Loucy (cell line): ENCODE measurements around the gene SGIP1.

ENCODE experiments used
- H2AFZ ChIP-seq: fragments of 200-600 bp; sonication (generic); 2 replicates; pipeline ENCODE4 v1.6.0; 2016; ENCODE audit warnings: antibody characterized with exemption, mild to moderate bottlenecking, low read length, moderate library complexity
- H3F3A ChIP-seq: fragments of 200-600 bp; 2 replicates; pipeline ENCODE4 v1.6.0; 2016; ENCODE audit warnings: antibody characterized with exemption, low read depth, mild to moderate bottlenecking
- H3K27me3 ChIP-seq: fragments of 200-600 bp; sonication (generic); 2 replicates; pipeline ENCODE4 v1.6.1; 2014; ENCODE audit warnings: low read length, mild to moderate bottlenecking; ENCODE audit not compliant: insufficient read depth, poor library complexity, severe bottlenecking
- H3K36me3 ChIP-seq: fragments of 200-600 bp; sonication (generic); 2 replicates; pipeline ENCODE4 v1.6.1; 2016; ENCODE audit warnings: low read length; ENCODE audit not compliant: insufficient read depth
- H3K4me1 ChIP-seq: fragments of 200-600 bp; sonication (generic); 2 replicates; pipeline ENCODE4 v1.5.1; 2014; ENCODE audit warnings: low read length, mild to moderate bottlenecking; ENCODE audit not compliant: insufficient read depth, poor library complexity, severe bottlenecking
- H3K4me2 ChIP-seq: fragments of 200-600 bp; sonication (generic); 2 replicates; pipeline ENCODE4 v1.6.0; 2014; ENCODE audit warnings: antibody characterized with exemption, low read length, low read depth, mild to moderate bottlenecking; ENCODE audit not compliant: poor library complexity, severe bottlenecking
- H3K4me3 ChIP-seq: fragments of 200-600 bp; sonication (generic); 2 replicates; pipeline ENCODE4 v1.5.1; 2014; ENCODE audit warnings: low read length, mild to moderate bottlenecking, mixed read lengths; ENCODE audit not compliant: poor library complexity, severe bottlenecking
- H3K79me2 ChIP-seq: fragments of 200-600 bp; sonication (generic); 2 replicates; pipeline ENCODE4 v1.6.1; 2014; ENCODE audit warnings: low read length; ENCODE audit not compliant: insufficient read depth
- H3K9ac ChIP-seq: fragments of 200-600 bp; sonication (generic); 2 replicates; pipeline ENCODE4 v1.6.0; 2014; ENCODE audit warnings: mild to moderate bottlenecking, low read depth, low read length, moderate library complexity; ENCODE audit not compliant: poor library complexity, severe bottlenecking
- H3K9me2 ChIP-seq: fragments of 200-600 bp; sonication (generic); replicated peaks from 2 replicates; pipeline ENCODE4 v1.6.1; 2016; ENCODE audit warnings: low read depth, low read length, mixed read lengths
- H3K9me3 ChIP-seq: fragments of 200-600 bp; sonication (generic); 2 replicates; pipeline ENCODE4 v1.6.1; 2014; ENCODE audit warnings: mild to moderate bottlenecking, antibody characterized with exemption, low read length, low read depth; ENCODE audit not compliant: insufficient read depth
- H4K20me1 ChIP-seq: fragments of 200-600 bp; sonication (generic); 2 replicates; pipeline ENCODE4 v1.6.0; 2014; ENCODE audit warnings: antibody characterized with exemption, low read length, mild to moderate bottlenecking; ENCODE audit not compliant: insufficient read depth, poor library complexity, severe bottlenecking
- EZH2phosphoT487 ChIP-seq: fragments of 200-600 bp; IDR thresholded peaks from 2 replicates; pipeline ENCODE4 v1.6.1; 2018; ENCODE audit warnings: antibody characterized with exemption, mild to moderate bottlenecking, moderate library complexity, borderline replicate concordance
- TF ChIP-seq, protein P1 (sequence below): fragments of 200-600 bp; sonication (generic); conservative IDR thresholded peaks from 2 replicates; pipeline ENCODE4 v1.5.1; 2014; ENCODE audit warnings: mild to moderate bottlenecking, antibody characterized with exemption, low read length

The SGIP1 gene

DNA sequence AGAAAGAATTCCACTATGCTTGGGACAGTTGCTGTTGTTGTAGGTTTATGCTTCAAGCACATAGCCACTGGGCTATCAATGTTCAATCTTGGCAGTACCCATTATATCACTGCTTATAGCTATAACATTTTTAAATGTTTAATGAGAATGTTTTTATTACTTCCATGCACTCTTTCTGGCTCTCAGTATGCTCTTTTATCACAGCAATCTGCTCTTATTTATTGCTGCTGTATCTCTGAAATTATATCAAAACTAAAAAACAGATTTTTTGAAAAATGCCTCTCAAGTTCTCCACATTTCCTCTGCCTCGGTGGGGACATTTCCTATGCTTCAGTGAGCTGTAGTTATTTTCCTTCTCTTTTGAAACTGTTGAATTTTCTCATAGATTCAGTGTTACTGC is 5.4 kb upstream of the SGIP1 start:
- Histone ChIP-seq H4K20me1 (no peaks in the 10 kb centered on the region), H3K4me3 (no peak overlapping the region), H2AFZ (no peak overlapping the region), H3K4me1 (no peaks in the 10 kb centered on the region), H3K79me2 (no peaks in the 10 kb centered on the region), H3F3A (no peaks in the 10 kb centered on the region), H3K9ac (no peak overlapping the region), H3K36me3 (no peaks in the 10 kb centered on the region), H3K4me2 (no peak overlapping the region), H3K9me3 (no peaks in the 10 kb centered on the region), H3K9me2 (no peaks in the 10 kb centered on the region), H3K27me3 (no peaks in the 10 kb centered on the region)
- TF ChIP-seq, protein P1, sequence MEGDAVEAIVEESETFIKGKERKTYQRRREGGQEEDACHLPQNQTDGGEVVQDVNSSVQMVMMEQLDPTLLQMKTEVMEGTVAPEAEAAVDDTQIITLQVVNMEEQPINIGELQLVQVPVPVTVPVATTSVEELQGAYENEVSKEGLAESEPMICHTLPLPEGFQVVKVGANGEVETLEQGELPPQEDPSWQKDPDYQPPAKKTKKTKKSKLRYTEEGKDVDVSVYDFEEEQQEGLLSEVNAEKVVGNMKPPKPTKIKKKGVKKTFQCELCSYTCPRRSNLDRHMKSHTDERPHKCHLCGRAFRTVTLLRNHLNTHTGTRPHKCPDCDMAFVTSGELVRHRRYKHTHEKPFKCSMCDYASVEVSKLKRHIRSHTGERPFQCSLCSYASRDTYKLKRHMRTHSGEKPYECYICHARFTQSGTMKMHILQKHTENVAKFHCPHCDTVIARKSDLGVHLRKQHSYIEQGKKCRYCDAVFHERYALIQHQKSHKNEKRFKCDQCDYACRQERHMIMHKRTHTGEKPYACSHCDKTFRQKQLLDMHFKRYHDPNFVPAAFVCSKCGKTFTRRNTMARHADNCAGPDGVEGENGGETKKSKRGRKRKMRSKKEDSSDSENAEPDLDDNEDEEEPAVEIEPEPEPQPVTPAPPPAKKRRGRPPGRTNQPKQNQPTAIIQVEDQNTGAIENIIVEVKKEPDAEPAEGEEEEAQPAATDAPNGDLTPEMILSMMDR = no peak
- no peak for TF ChIP-seq EZH2phosphoT487

DNA sequence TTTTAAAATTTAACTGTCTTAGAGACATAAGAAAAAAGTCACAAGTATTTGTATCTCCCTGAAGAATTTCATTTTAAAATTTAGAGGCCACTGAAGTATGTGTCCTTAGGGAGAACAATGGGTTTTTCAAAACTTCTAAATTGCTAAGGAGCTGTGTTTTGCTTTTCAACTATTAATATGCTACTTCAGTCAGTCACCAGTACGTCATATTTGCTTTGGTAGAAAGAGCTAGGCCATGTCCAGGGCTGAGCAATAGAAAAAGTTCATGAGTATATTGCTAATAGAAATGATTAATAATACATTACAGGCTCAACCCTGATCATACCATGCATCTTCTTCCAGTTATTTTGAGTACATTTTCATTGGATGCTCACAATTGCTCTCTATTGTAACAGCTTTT is 1.7 kb upstream of the SGIP1 start:
- Histone ChIP-seq H3K4me2 (no peak overlapping the region), H3K9ac (no peak overlapping the region), H3K4me3 (no peak overlapping the region), H3K9me3 (no peaks in the 10 kb centered on the region), H3K79me2 (no peaks in the 10 kb centered on the region), H3K36me3 (no peaks in the 10 kb centered on the region), H2AFZ (no peak overlapping the region), H4K20me1 (no peaks in the 10 kb centered on the region), H3F3A (no peaks in the 10 kb centered on the region), H3K9me2 (no peaks in the 10 kb centered on the region), H3K4me1 (no peaks in the 10 kb centered on the region), H3K27me3 (no peaks in the 10 kb centered on the region)
- TF ChIP-seq EZH2phosphoT487 = no peak
- TF ChIP-seq, protein P1 = no peak

DNA sequence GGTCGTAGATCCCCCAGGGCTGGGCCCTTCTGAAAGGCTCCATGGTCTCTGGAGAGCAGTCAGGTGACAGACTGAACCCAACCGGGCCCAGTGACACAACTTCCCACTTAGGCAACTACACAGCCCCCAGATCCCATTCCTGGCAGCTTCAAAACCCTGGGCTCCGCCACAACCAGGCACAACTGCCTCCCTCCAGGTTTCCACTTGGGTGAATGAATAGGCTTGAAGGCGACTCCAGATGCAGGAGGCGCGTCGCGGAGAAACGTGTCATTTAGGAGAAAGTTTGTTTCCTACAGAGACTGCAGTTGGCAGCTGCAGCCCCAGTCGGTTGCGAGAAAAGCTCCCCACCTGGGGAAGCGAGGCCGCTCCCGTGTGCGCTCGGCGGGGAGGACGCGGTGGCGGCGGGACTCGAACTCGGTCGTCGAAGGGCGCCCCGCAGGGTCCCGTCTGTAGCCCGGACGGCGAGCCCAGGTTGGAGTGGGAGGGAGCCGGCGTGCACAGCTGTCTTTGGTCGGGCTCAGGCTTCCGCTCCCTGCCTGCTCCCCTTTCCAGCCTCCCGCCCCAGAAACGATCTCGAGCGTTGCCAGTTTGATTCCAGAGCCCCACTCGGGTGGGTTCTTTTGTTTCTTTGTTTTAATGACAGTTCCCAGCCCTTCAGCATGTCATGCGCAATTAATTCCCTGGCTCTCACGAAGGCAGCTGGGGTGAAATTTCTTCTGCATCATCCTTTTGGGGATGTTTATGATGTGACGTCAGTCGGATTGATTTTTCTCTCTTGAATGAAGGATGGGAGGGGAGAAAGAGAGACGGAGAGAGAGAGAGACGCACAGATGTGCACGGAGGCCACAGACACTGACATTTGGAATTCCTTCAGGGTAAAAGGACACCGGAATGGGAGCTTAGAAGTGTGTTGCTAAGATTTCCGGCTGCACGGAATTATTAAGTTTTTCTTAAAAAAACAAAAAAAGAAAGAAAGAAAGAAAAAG is 862 bp upstream of the SGIP1 start:
- no peaks in the 10 kb centered on the region for H3K4me1 ChIP-seq
- H3F3A ChIP-seq = no peaks in the 10 kb centered on the region
- H3K9me2 ChIP-seq = no peaks in the 10 kb centered on the region
- no peak overlapping the region for H2AFZ ChIP-seq
- H3K4me2 ChIP-seq = no peak overlapping the region
- H3K27me3 ChIP-seq = no peaks in the 10 kb centered on the region
- H4K20me1 ChIP-seq = no peaks in the 10 kb centered on the region
- TF ChIP-seq, protein P1 = no peak
- no peak for TF ChIP-seq EZH2phosphoT487
- H3K4me3 ChIP-seq = no peak overlapping the region
- no peaks in the 10 kb centered on the region for H3K9me3 ChIP-seq
- H3K79me2 ChIP-seq = no peaks in the 10 kb centered on the region
- H3K9ac ChIP-seq = no peak overlapping the region
- H3K36me3 ChIP-seq = no peaks in the 10 kb centered on the region
